ENCODE results near the gene SLC25A29. TPM values are rescaled to one million over a fixed set of nuclear protein-coding genes. Genes with fewer than 3 reads are reported as not detected.
A peak's percentile ranks its signal among the peaks of the same experiment; 100 is the strongest.
"Not testable (repeated sequence)": the region's sequence is repeated elsewhere in the genome, so short reads cannot be mapped to it uniquely, and the experiment has no call there.

The SLC25A29 gene
- total RNA-seq, 1 experiment from 2014 or later: 34.8 TPM

GRCh38 chr14:100283984-100284881 is 22.0 kb downstream of the SLC25A29 start:
- DNase-seq (ENCODE audit: extremely low read depth, low read depth): no peak

- DNase-seq (ENCODE audit: extremely low read depth, low read depth): not testable (repeated sequence)
Measured at GRCh38 chr14:100283436-100283835, 22.8 kb downstream of the SLC25A29 start.

GRCh38 chr14:100282766-100283419 is 23.4 kb downstream of the SLC25A29 start:
- DNase-seq (ENCODE audit: extremely low read depth, low read depth): no peak

- no peak for DNase-seq (ENCODE audit: extremely low read depth, low read depth)
Measured at GRCh38 chr14:100282083-100282350, 24.2 kb downstream of the SLC25A29 start.

- no peak for DNase-seq (ENCODE audit: extremely low read depth, low read depth)
Measured at GRCh38 chr14:100281286-100282082, 24.8 kb downstream of the SLC25A29 start.

- DNase-seq (ENCODE audit: extremely low read depth, low read depth): no peak
Measured at GRCh38 chr14:100279563-100279962, 26.7 kb downstream of the SLC25A29 start.

GRCh38 chr14:100279133-100279532 is 27.1 kb downstream of the SLC25A29 start:
- no peak for DNase-seq (ENCODE audit: extremely low read depth, low read depth)

- DNase-seq (ENCODE audit: extremely low read depth, low read depth): no peak
Measured at GRCh38 chr14:100278702-100279101, 27.5 kb downstream of the SLC25A29 start.

- DNase-seq (ENCODE audit: extremely low read depth, low read depth): no peak
Measured at GRCh38 chr14:100275214-100275613, 31.0 kb downstream of the SLC25A29 start.

GRCh38 chr14:100274250-100274649 is 32.0 kb downstream of the SLC25A29 start:
- no peak for DNase-seq (ENCODE audit: extremely low read depth, low read depth)

GRCh38 chr14:100271247-100271939 is 34.9 kb downstream of the SLC25A29 start:
- peak; percentile 44 for DNase-seq (ENCODE audit: extremely low read depth, low read depth)

GRCh38 chr14:100268591-100269207 is 37.5 kb downstream of the SLC25A29 start:
- no peak for DNase-seq (ENCODE audit: extremely low read depth, low read depth)

GRCh38 chr14:100267990-100268389 is 38.3 kb downstream of the SLC25A29 start:
- no peak for DNase-seq (ENCODE audit: extremely low read depth, low read depth)

- no peak for DNase-seq (ENCODE audit: extremely low read depth, low read depth)
Measured at GRCh38 chr14:100263141-100263540, 43.1 kb downstream of the SLC25A29 start.

- no peak for DNase-seq (ENCODE audit: extremely low read depth, low read depth)
Measured at GRCh38 chr14:100262545-100262944, 43.7 kb downstream of the SLC25A29 start.

- DNase-seq (ENCODE audit: extremely low read depth, low read depth): no peak
Measured at GRCh38 chr14:100261621-100262020, 44.6 kb downstream of the SLC25A29 start.

- no peak for DNase-seq (ENCODE audit: extremely low read depth, low read depth)
Measured at GRCh38 chr14:100256339-100256895, 49.8 kb downstream of the SLC25A29 start.

- no peak for DNase-seq (ENCODE audit: extremely low read depth, low read depth)
Measured at GRCh38 chr14:100252684-100253083, 53.6 kb downstream of the SLC25A29 start.

- DNase-seq (ENCODE audit: extremely low read depth, low read depth): no peak
Measured at GRCh38 chr14:100250732-100251465, 55.3 kb downstream of the SLC25A29 start.
